BLaER1 (cell line): ENCODE data around the gene PTCH1.

Source experiments
- H3K27ac ChIP-seq: shearing (Covaris generic); formaldehyde crosslinking; 2 replicates; pipeline ENCODE4 v1.8.1; 2022
- H3K27me3 ChIP-seq: shearing (Covaris generic); formaldehyde crosslinking; 2 replicates; pipeline ENCODE4 v1.8.1; 2022
- H3K36me3 ChIP-seq: shearing (Covaris generic); formaldehyde crosslinking; 2 replicates; pipeline ENCODE4 v1.8.1; 2022
- H3K4me1 ChIP-seq: shearing (Covaris generic); formaldehyde crosslinking; 2 replicates; pipeline ENCODE4 v1.8.1; 2022
- H3K4me2 ChIP-seq: shearing (Covaris generic); formaldehyde crosslinking; 2 replicates; pipeline ENCODE4 v1.8.1; 2022
- H3K4me3 ChIP-seq: shearing (Covaris generic); formaldehyde crosslinking; 2 replicates; pipeline ENCODE4 v1.8.1; 2022
- H3K9ac ChIP-seq: shearing (Covaris generic); formaldehyde crosslinking; 2 replicates; pipeline ENCODE4 v1.8.1; 2022
- H3K9me3 ChIP-seq: shearing (Covaris generic); formaldehyde crosslinking; 2 replicates; pipeline ENCODE4 v1.8.1; 2022
- H4K20me1 ChIP-seq: shearing (Covaris generic); formaldehyde crosslinking; 2 replicates; pipeline ENCODE4 v1.8.1; 2022
- Cebpa-rat ChIP-seq: shearing (Covaris generic); IDR thresholded peaks from 2 replicates; pipeline ENCODE4 v1.8.1; 2022

Gene PTCH1

GRCh38 chr9:95533996-95534680 lies 17.4 kb upstream of the PTCH1 start:
- no peaks in the 10 kb centered on the region for H4K20me1 ChIP-seq
- no peak for TF ChIP-seq Cebpa-rat
- H3K4me3 ChIP-seq = no peak overlapping the region
- no peak overlapping the region for H3K4me2 ChIP-seq
- H3K27me3 ChIP-seq = no peaks in the 10 kb centered on the region
- no peak overlapping the region for H3K27ac ChIP-seq
- no peak overlapping the region for H3K9ac ChIP-seq
- no peaks in the 10 kb centered on the region for H3K4me1 ChIP-seq
- H3K36me3 ChIP-seq = no peaks in the 10 kb centered on the region
- no peaks in the 10 kb centered on the region for H3K9me3 ChIP-seq

GRCh38 chr9:95529910-95530309 lies 13.1 kb upstream of the PTCH1 start:
- H3K4me1 ChIP-seq = no peaks in the 10 kb centered on the region
- H3K36me3 ChIP-seq = no peaks in the 10 kb centered on the region

GRCh38 chr9:95528908-95529502 lies 12.2 kb upstream of the PTCH1 start:
- Histone ChIP-seq H3K9me3 (peaks cover 14% of the 10 kb centered on the region), H3K9ac (no peak overlapping the region), H3K27me3 (no peaks in the 10 kb centered on the region), H3K4me1 (no peaks in the 10 kb centered on the region), H3K4me3 (no peak overlapping the region), H3K27ac (no peak overlapping the region), H3K4me2 (no peak overlapping the region), H4K20me1 (no peaks in the 10 kb centered on the region), H3K36me3 (no peaks in the 10 kb centered on the region)
- no peak for TF ChIP-seq Cebpa-rat

More at GRCh38 chr9:95529910-95530309, 13.1 kb upstream of the PTCH1 start:
- Histone ChIP-seq H3K9me3 (peaks cover 4% of the 10 kb centered on the region; the same call in 1 of the 2 replicates), H3K4me3 (no peak overlapping the region), H3K27me3 (no peaks in the 10 kb centered on the region), H3K4me2 (no peak overlapping the region), H3K27ac (no peak overlapping the region), H4K20me1 (no peaks in the 10 kb centered on the region), H3K9ac (no peak overlapping the region)
- no peak for TF ChIP-seq Cebpa-rat

- H4K20me1 ChIP-seq = no peaks in the 10 kb centered on the region
- H3K27ac ChIP-seq = peak overlapping the region; percentile 30; the same call in 1 of the 2 replicates
- no peak for TF ChIP-seq Cebpa-rat
- H3K9me3 ChIP-seq = peaks cover 40% of the 10 kb centered on the region
- H3K9ac ChIP-seq = no peak overlapping the region
- peak overlapping the region; percentile 74 for H3K4me2 ChIP-seq
- peak overlapping the region; percentile 30; the same call in 1 of the 2 replicates for H3K4me3 ChIP-seq
- peaks cover 18% of the 10 kb centered on the region for H3K4me1 ChIP-seq
- H3K27me3 ChIP-seq = no peaks in the 10 kb centered on the region
- H3K36me3 ChIP-seq = no peaks in the 10 kb centered on the region
Measured at GRCh38 chr9:95522871-95523370, 6.2 kb upstream of the PTCH1 start.

DNA sequence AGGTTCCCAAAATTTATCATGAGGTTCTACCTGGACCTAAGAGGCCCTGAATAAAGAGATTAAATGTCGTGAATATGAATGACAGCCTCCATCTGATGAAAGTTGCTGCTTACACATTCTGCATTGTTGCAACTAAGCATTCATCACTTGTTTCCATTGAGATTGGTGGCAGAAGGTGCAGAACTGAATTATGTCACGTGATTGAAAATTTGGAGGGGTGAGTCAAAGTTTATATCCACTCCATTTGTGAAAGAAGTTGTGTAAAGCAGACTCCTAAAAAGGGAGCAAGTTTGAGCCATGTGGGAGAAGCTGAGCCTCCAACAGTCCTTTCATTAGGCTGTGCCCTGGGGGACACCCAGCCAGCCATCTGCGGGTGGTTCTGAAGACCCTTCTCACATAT lies 4.9 kb upstream of the PTCH1 start:
- Histone ChIP-seq H3K9ac (no peak overlapping the region), H3K4me2 (no peak overlapping the region), H4K20me1 (no peaks in the 10 kb centered on the region), H3K27me3 (peaks cover 9% of the 10 kb centered on the region), H3K4me1 (peaks cover 24% of the 10 kb centered on the region), H3K9me3 (peaks cover 40% of the 10 kb centered on the region), H3K27ac (no peak overlapping the region), H3K4me3 (no peak overlapping the region), H3K36me3 (no peaks in the 10 kb centered on the region)
- no peak for TF ChIP-seq Cebpa-rat

DNA sequence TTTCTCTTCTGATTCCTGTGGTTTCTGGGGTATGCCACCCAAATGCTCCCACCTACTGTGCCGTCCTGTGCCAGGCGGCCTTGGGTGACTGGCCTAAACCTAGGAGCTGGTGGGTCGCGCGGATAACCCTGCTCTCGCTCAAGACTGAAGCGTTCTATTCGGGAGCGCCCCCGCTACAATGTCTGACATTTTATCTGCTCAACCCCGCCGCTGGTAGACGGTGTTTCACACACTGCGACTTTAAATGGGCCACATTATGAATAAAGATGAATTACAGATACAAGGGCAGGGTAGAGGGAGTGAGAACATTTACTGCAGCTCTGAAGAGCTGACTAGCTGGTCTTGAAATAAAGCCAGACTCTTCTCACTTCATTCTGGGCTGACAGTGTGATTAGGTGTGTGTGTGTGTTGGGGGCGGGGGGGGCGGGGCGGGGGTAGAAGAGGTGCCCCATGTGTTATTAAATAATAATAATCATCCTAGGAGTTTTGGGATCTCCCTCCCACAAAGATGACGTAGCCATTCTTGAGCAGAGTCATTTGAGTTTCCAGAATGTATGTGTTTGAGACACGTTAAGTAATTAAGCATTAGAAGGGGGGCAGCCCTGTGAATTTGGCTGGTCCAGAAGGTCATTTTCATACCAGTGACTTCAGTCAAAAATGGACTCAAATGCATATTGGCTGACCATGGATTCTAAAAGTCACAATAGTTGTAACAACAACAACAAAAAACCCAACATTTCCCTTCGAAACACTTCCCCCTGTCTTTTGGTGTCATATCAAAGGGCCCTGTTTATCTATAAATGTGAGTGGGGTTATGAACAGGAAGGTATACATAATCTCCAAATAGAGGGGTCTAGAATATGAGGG lies 1.0 kb upstream of the PTCH1 start:
- peaks cover 14% of the 10 kb centered on the region for H3K9me3 ChIP-seq
- H3K27me3 ChIP-seq = peaks cover 48% of the 10 kb centered on the region
- no peak overlapping the region for H3K4me2 ChIP-seq
- TF ChIP-seq Cebpa-rat = no peak
- H3K4me1 ChIP-seq = peaks cover 50% of the 10 kb centered on the region
- H3K36me3 ChIP-seq = no peaks in the 10 kb centered on the region
- no peak overlapping the region for H3K27ac ChIP-seq
- no peak overlapping the region for H3K4me3 ChIP-seq
- H4K20me1 ChIP-seq = no peaks in the 10 kb centered on the region; the same call in 1 of the 2 replicates
- no peak overlapping the region for H3K9ac ChIP-seq

DNA sequence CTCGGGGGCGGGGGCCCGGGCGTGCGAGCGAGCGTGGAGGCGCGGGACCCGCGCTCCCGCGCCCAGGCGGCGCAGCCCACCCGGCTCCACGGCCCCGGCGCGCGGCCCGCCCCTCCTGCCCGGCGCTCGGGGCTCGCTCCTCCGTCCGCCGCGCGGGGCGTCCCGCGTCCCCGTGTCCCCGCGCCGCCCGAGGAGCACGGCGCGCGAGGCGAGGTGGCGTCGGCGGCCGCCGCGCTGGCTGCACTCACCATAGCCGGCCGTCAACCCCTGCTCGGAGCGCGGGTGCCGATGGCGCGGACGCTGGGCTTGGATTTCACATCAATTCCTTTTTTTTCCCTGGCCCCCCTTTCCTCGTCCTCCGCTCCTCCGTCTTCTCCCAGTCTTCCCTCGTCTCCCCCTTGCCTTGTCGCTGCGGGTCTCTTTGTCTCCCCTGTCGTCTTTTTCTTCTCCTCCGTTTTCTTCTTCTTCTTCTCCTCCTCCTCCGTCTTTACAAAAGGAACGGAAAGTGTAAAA lies 494 bp downstream of the PTCH1 start:
- peak overlapping the region; percentile 72 for H3K9ac ChIP-seq
- H3K36me3 ChIP-seq = no peaks in the 10 kb centered on the region
- peaks cover 8% of the 10 kb centered on the region; the same call in 1 of the 2 replicates for H3K9me3 ChIP-seq
- H3K27ac ChIP-seq = peak overlapping the region; percentile 54
- peak overlapping the region; percentile 96 for H3K4me2 ChIP-seq
- peaks cover 59% of the 10 kb centered on the region for H3K27me3 ChIP-seq
- TF ChIP-seq Cebpa-rat = no peak
- peak overlapping the region; percentile 76 for H3K4me3 ChIP-seq
- H3K4me1 ChIP-seq = peaks cover 53% of the 10 kb centered on the region
- no peaks in the 10 kb centered on the region; the same call in 1 of the 2 replicates for H4K20me1 ChIP-seq

DNA sequence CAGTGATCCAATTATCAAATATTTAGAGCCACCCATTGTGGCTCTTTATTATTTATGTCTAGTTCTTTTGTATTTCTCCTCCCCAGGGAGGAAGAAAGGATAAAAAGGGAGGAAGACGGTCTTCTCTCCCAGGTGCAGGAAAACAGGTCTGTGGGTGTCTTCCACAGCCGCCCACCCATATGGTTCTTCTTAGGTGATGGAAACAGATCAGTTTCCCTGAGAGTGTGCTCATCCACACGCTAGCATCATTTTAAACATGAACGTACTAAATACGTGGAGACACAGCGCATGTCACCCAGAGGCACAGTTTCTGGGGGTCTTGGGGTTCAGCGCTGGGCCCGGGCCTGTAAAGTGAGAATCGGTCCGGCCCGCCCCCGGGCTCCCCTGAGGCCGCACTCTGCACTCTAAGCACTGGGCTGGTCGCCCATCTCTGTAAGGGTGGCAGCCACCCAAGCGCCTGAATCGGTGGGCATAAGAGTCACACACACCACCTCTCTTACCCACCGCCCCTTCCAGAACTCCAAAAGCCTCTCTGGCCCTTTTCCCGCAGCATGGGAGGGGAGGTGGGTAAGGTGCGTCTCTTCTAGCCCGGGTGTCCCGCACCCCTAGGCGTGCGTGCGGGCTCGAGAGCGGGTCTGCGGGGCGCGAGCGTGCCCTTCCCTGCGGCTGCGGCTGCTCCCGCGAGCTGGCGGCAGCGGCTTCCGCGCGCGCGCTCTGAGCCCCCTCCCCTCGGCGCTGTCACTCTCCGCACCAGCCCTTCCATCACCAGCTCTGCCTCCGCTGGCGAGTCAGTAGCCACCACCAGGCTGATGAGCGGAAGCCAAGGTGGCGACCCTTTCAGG lies 1.3 kb downstream of the PTCH1 start:
- TF ChIP-seq Cebpa-rat = no peak
- no peaks in the 10 kb centered on the region for H3K36me3 ChIP-seq
- peaks cover 53% of the 10 kb centered on the region for H3K4me1 ChIP-seq
- peak overlapping the region; percentile 76 for H3K4me3 ChIP-seq
- peak overlapping the region; percentile 54 for H3K27ac ChIP-seq
- H4K20me1 ChIP-seq = no peaks in the 10 kb centered on the region; the same call in 1 of the 2 replicates
- peak overlapping the region; percentile 72 for H3K9ac ChIP-seq
- peak overlapping the region; percentile 96 for H3K4me2 ChIP-seq
- peaks cover 59% of the 10 kb centered on the region for H3K27me3 ChIP-seq
- H3K9me3 ChIP-seq = peaks cover 8% of the 10 kb centered on the region; the same call in 1 of the 2 replicates
